ENCODE results near the gene MRLN. TPM values are rescaled to one million over a fixed set of nuclear protein-coding genes. Genes with fewer than 3 reads are reported as not detected.

The MRLN gene
- total RNA-seq, 2 experiments from 2014 or later = not detected

GRCh38 chr10:59757966-59758365 lies 4.7 kb upstream of the MRLN start:
- Mint-ChIP-seq H3K9me3 (peaks cover 6% of the 10 kb centered on the region), H3K4me3 (no peak overlapping the region), H3K27me3 (no peaks in the 10 kb centered on the region), H3K36me3 (ENCODE audit: low read depth) (no peaks in the 10 kb centered on the region), H3K4me1 (ENCODE audit: low read depth) (no peaks in the 10 kb centered on the region), H3K27ac (no peak overlapping the region)
- no peak for TF ChIP-seq CTCF (IDR thresholded peaks at IDR 0.05)
- ChIA-PET CTCF (interaction anchor here (1.2 kb wide), 1 partner anchor 10 kb away, joined by 3 read pairs; no protein-coding TSS in a partner anchor), POLR2A (no interaction called here)
- DNase-seq (no peak), ATAC-seq (no peak)
- intact Hi-C loops (cut with micrococcal nuclease) = no loop called here

GRCh38 chr10:59754951-59755350 lies 1.7 kb upstream of the MRLN start:
- Mint-ChIP-seq H3K27ac (no peak overlapping the region), H3K27me3 (peaks cover 10% of the 10 kb centered on the region), H3K9me3 (no peaks in the 10 kb centered on the region), H3K36me3 (ENCODE audit: low read depth) (no peaks in the 10 kb centered on the region), H3K4me1 (ENCODE audit: low read depth) (no peaks in the 10 kb centered on the region), H3K4me3 (no peak overlapping the region)
- ChIA-PET CTCF (no interaction called here), POLR2A (no interaction called here)
- DNase-seq (no peak), ATAC-seq (no peak)
- intact Hi-C loops (cut with micrococcal nuclease) = no loop called here
- TF ChIP-seq CTCF (IDR thresholded peaks at IDR 0.05) = no peak

GRCh38 chr10:59752278-59752940 lies 846 bp downstream of the MRLN start:
- H3K9me3 Mint-ChIP-seq = no peaks in the 10 kb centered on the region

GRCh38 chr10:59750155-59750945 lies 2.9 kb downstream of the MRLN start:
- no peak for TF ChIP-seq CTCF (IDR thresholded peaks at IDR 0.05)
- H3K4me1 Mint-ChIP-seq (ENCODE audit: low read depth) = no peaks in the 10 kb centered on the region
- intact Hi-C loops (cut with micrococcal nuclease) = no loop called here
- ChIA-PET CTCF (no interaction called here), POLR2A (no interaction called here)
- DNase-seq (no peak), ATAC-seq (no peak)
- H3K9me3 Mint-ChIP-seq = no peaks in the 10 kb centered on the region
- H3K27me3 Mint-ChIP-seq = peaks cover 18% of the 10 kb centered on the region
- no peak overlapping the region for H3K27ac Mint-ChIP-seq
- H3K4me3 Mint-ChIP-seq = no peak overlapping the region
- no peaks in the 10 kb centered on the region for H3K36me3 Mint-ChIP-seq (ENCODE audit: low read depth)

More at GRCh38 chr10:59752278-59752940, 846 bp downstream of the MRLN start:
- Mint-ChIP-seq H3K27me3 (peaks cover 13% of the 10 kb centered on the region), H3K4me3 (no peak overlapping the region), H3K4me1 (ENCODE audit: low read depth) (no peaks in the 10 kb centered on the region), H3K36me3 (ENCODE audit: low read depth) (no peaks in the 10 kb centered on the region), H3K27ac (no peak overlapping the region)
- POLR2A ChIA-PET = interaction anchor here (0.6 kb wide), 1 partner anchor 113 kb away, joined by 3 read pairs; no protein-coding TSS in a partner anchor
- no peak for DNase-seq
- TF ChIP-seq CTCF (IDR thresholded peaks at IDR 0.05) = no peak
- ATAC-seq = no peak
- CTCF ChIA-PET = no interaction called here
- intact Hi-C loops (cut with micrococcal nuclease) = no loop called here

GRCh38 chr10:59748834-59749233 lies 4.4 kb downstream of the MRLN start:
- ChIA-PET POLR2A (no interaction called here), CTCF (interaction anchor here (1.8 kb wide), 1 partner anchor 11 kb away, joined by 3 read pairs; no protein-coding TSS in a partner anchor)
- H3K4me3 Mint-ChIP-seq = no peak overlapping the region
- H3K27ac Mint-ChIP-seq = no peak overlapping the region
- H3K9me3 Mint-ChIP-seq = peaks cover 2% of the 10 kb centered on the region
- no peak for TF ChIP-seq CTCF (IDR thresholded peaks at IDR 0.05)
- intact Hi-C loops (cut with micrococcal nuclease) = no loop called here
- DNase-seq (no peak), ATAC-seq (no peak)
- H3K27me3 Mint-ChIP-seq = peaks cover 18% of the 10 kb centered on the region
- no peaks in the 10 kb centered on the region for H3K36me3 Mint-ChIP-seq (ENCODE audit: low read depth)
- no peaks in the 10 kb centered on the region for H3K4me1 Mint-ChIP-seq (ENCODE audit: low read depth)
